RWPE1 (cell line): ENCODE results near the gene TDRD3.

Experiments used
- CTCF ChIA-PET: fragments of 350-600 bp; sonication (Branson Sonifier 250); formaldehyde crosslinking; extraction: SDS; loops from one replicate; lab custom pipeline; 2021; lab: Yijun Ruan, JAX
- POLR2A ChIA-PET: fragments of 400-600 bp; formaldehyde crosslinking; extraction: SDS; loops from one replicate; lab custom pipeline; 2020; ENCODE audit warnings: antibody characterized with exemption; ENCODE audit not compliant: low non-redundant PET; lab: Yijun Ruan, JAX
- DNase-seq: peaks from one replicate; pipeline ENCODE4 v3.0.0; 2012; ENCODE audit warnings: low spot score
- H3K27ac ChIP-seq: fragments of 450-650 bp; 2 replicates; pipeline ENCODE4 v1.5.1; 2017
- CTCF ChIP-seq: fragments of 450-650 bp; conservative IDR thresholded peaks from 2 replicates; pipeline ENCODE4 v1.5.1; 2017; ENCODE audit warnings: low read depth, mild to moderate bottlenecking

The TDRD3 gene

GRCh38 chr13:60519496-60519895 is 122.5 kb downstream of the TDRD3 start:
- ChIA-PET CTCF (interaction anchor here (0.5 to 0.6 kb wide), 2 partner anchors 11 to 464 kb away, joined by 3 to 4 read pairs; no protein-coding TSS in a partner anchor), POLR2A (no interaction called here)
- no peak for DNase-seq
- TF ChIP-seq CTCF = no peak
- no peak overlapping the region for H3K27ac ChIP-seq

- no peak overlapping the region for H3K27ac ChIP-seq
- no peak for TF ChIP-seq CTCF
- DNase-seq = no peak
- ChIA-PET CTCF (interaction anchor here (0.6 to 0.9 kb wide), 2 partner anchors 23 to 846 kb away, joined by 3 to 5 read pairs; no protein-coding TSS in a partner anchor), POLR2A (no interaction called here)
These were observed 124.0 kb downstream of the TDRD3 start for GRCh38 chr13:60520902-60521569.

- ChIA-PET POLR2A (no interaction called here), CTCF (no interaction called here)
- no peak for DNase-seq
- TF ChIP-seq CTCF = no peak
- H3K27ac ChIP-seq = no peak overlapping the region
These were observed 141.5 kb downstream of the TDRD3 start for GRCh38 chr13:60538566-60538965.

- H3K27ac ChIP-seq = no peak overlapping the region
- POLR2A ChIA-PET = no interaction called here
- no peak for DNase-seq
- CTCF ChIA-PET = no interaction called here
- no peak for TF ChIP-seq CTCF
These were observed 143.3 kb downstream of the TDRD3 start for GRCh38 chr13:60540276-60540675.

- CTCF ChIA-PET = interaction anchor here (0.6 kb wide), 2 partner anchors 56 to 666 kb away, joined by 3 read pairs; no protein-coding TSS in a partner anchor
- POLR2A ChIA-PET = no interaction called here
- no peak for TF ChIP-seq CTCF
- H3K27ac ChIP-seq = no peak overlapping the region
- no peak for DNase-seq
These were observed 165.2 kb downstream of the TDRD3 start for GRCh38 chr13:60562096-60562780.

GRCh38 chr13:60571571-60571970 is 174.6 kb downstream of the TDRD3 start:
- H3K27ac ChIP-seq = no peak overlapping the region
- no peak for DNase-seq
- CTCF ChIA-PET = interaction anchor here (0.6 kb wide), 1 partner anchor 228 kb away, joined by 3 read pairs; no protein-coding TSS in a partner anchor
- POLR2A ChIA-PET = no interaction called here
- no peak for TF ChIP-seq CTCF
